HG03060 (cell line): ENCODE results near the gene FCGR2B.
"Not testable (repeated sequence)": the region's sequence is repeated elsewhere in the genome, so short reads cannot be mapped to it uniquely, and the experiment has no call there.

Experiments
- ATAC-seq: cut with Tn5 transposase; IDR thresholded peaks from one replicate; pipeline ENCODE4 v1.9.1; 2021; ENCODE audit warnings: low read depth, moderate number of reproducible peaks; ENCODE audit not compliant: unreplicated experiment

Gene FCGR2B

GRCh38 chr1:161698302-161698701 is 35.4 kb downstream of the FCGR2B start:
- ATAC-seq, result not testable (repeated sequence)

GRCh38 chr1:161702250-161702649 is 39.3 kb downstream of the FCGR2B start:
- ATAC-seq, result no peak

- peak; percentile 27 for ATAC-seq
Measured at GRCh38 chr1:161705537-161705936, 42.6 kb downstream of the FCGR2B start.

DNA sequence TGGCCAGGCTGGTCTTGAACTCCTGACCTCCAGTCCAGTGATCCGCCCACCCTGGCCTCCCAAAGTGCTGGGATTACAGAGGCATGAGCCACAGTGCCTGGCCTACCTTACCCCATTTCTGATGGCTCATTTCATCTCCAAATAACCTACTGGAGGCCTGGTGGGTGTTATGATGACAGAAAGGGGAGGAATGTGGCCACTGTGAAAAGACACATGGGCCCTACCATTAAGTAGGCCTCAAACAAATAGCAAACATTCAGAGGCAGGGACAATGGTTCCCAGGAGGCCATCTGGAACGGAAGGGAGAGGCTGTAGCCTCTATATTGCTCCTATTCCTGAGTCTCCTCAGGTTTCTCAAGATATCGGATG is 43.2 kb downstream of the FCGR2B start:
- ATAC-seq, result peak; percentile 1

GRCh38 chr1:161706482-161707347 is 43.8 kb downstream of the FCGR2B start, which contains the start of gene FCRLA:
FCRLA (plus strand) TSS chr1:161707229; CDS start chr1:161707265, 36 bp downstream.
- peak; percentile 50 for ATAC-seq

GRCh38 chr1:161707503-161707902 is 44.6 kb downstream of the FCGR2B start:
- ATAC-seq, result no peak

DNA sequence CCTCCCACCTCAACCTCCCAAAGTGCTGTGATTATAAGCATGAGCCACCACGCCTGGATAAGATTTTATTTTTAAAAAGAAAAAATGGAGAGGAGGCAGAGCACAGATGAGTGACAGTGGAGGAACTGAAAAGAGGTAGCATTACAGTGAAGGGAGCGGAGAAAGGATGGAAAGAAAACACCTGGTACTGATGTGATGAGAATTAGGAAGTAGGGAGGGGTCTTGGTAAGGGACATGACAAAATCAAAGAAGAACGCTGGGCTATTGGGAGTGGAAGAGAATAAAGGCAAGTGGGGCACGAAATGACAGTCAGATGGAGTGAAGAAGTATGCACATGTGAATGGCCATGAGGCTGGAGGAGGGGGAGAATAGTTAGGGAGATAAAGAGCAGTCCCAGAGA is 46.4 kb downstream of the FCGR2B start:
- no peak for ATAC-seq

DNA sequence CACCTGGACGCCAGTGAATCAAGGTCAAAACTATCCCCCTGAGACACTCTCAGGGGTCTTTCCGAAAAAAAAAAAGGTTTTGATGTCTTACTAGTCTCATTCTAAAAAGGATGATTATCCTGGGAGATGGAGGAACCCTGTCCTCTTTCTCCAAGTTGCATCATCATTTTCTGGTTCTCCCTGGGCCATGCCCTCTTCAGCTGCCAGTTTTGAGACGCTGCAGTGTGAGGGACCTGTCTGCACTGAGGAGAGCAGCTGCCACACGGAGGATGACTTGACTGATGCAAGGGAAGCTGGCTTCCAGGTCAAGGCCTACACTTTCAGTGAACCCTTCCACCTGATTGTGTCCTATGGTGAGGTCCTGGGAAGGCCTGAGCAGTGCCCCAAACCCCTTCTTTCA is 47.6 kb downstream of the FCGR2B start:
- ATAC-seq, result no peak

DNA sequence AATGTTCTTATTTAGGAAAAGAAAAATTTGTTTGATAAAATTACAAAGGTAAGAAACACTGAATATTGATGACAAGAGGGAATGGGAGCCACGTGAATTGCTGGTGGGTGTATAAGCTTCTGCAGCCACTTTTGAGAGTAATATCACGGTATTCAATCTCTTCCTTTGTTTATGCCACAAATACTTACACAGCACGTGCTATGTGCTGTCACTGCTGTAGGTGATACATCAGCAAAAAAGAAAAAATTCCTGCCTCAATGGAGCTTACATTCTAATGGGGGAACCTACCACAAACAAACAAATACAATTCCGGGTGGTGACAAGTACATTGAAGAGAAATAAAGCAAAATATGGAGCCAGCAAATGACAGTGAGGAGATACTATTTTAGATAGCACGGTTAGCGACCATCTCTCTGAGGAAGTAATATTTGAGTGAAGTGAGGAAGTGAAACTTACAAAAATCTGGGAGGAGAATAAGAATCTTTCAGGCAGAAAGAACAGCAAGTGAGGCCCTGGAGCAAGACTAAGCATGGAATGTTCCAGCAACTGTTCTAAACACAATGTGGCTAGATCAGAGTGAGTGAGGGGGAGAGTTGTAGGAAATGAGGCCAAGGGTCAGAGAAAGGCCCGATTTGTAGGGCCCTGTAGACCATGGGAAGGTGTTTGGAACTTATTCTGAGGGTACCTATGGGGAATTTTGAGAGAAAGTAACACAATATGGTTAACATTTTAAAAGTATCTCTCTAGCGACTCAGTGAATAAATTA is 55.8 kb downstream of the FCGR2B start:
- peak; percentile 38 for ATAC-seq

DNA sequence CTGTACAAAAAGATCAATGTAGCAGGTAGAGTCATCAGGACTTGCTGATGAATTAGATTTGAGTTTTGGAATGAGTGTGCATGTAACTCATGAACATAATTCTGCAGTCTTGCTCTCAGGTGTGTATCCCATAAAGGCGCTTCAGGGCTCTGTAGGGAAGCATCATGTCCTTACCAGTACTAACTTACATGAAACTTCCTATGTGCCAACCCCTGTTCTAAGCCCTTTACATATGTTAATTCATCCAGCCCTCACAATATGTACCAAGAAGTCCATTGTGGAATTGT is 56.3 kb downstream of the FCGR2B start:
- ATAC-seq, result peak; percentile 22

GRCh38 chr1:161720422-161720821 is 57.5 kb downstream of the FCGR2B start:
- no peak for ATAC-seq

- ATAC-seq, result no peak
Measured at GRCh38 chr1:161720956-161721737, 58.2 kb downstream of the FCGR2B start, which contains the start of gene FCRLB. FCRLB (plus strand) TSS chr1:161721544; CDS start chr1:161722673, 1,129 bp downstream.

DNA sequence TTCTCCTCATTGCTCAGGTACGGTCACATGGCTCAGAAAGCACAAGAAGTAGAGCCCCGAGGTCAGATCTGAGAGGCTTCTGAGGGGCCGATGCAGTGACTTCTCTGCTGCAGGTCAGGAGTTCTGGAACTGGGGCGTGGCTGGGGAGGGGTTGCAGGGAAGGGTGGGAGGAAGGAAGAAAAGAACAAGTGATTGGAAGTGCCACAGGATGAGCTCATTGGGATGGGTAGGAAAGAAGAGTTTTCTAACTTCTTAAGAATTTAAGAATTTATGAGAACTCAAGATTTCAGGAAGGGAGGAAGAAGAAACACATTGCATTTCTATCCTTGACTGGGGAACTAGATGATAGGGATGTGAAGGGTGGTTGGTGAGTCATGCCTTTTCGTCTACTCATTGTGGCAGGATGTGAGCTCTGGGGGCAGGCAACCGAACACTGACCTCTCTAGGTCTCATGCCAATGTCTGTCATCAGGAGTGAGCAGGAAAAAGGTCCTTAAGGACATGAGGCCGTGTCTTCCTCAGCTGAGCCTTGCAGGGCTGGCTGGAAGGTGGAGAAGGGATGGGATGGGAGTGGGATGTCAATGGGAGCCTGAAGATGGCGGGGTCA is 58.9 kb downstream of the FCGR2B start:
- ATAC-seq, result no peak

GRCh38 chr1:161722406-161722805 is 59.5 kb downstream of the FCGR2B start:
- ATAC-seq, result no peak

GRCh38 chr1:161723459-161724141 is 60.7 kb downstream of the FCGR2B start:
- ATAC-seq, result no peak

GRCh38 chr1:161725258-161725907 is 62.4 kb downstream of the FCGR2B start:
- ATAC-seq, result not testable (repeated sequence)

DNA sequence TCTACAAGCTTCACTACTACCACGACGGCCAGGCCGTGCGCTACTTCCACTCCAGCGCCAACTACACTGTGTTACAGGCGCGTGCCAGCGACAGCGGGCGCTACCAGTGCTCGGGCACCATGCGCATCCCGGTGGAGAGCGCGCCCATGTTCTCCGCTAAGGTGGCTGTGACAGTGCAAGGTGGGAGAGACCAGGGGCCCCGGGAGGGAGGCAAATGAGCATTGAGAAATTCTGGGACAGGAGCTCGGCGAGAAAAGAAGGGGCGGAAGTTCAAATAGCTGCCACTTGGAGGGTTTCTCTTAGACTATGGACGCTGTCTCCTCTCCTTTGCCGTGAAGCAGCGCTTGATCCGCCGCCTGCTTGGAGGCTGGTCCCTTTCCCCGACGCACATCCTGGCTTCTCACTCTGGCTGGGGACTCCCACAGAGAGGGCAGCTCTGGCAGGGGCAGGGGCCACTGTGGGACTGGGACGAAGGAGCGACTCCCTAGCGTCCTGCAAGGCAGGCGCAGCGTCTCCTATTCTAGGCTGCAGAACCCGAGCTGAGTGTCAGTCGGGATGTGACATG is 63.0 kb downstream of the FCGR2B start:
- ATAC-seq, result no peak

DNA sequence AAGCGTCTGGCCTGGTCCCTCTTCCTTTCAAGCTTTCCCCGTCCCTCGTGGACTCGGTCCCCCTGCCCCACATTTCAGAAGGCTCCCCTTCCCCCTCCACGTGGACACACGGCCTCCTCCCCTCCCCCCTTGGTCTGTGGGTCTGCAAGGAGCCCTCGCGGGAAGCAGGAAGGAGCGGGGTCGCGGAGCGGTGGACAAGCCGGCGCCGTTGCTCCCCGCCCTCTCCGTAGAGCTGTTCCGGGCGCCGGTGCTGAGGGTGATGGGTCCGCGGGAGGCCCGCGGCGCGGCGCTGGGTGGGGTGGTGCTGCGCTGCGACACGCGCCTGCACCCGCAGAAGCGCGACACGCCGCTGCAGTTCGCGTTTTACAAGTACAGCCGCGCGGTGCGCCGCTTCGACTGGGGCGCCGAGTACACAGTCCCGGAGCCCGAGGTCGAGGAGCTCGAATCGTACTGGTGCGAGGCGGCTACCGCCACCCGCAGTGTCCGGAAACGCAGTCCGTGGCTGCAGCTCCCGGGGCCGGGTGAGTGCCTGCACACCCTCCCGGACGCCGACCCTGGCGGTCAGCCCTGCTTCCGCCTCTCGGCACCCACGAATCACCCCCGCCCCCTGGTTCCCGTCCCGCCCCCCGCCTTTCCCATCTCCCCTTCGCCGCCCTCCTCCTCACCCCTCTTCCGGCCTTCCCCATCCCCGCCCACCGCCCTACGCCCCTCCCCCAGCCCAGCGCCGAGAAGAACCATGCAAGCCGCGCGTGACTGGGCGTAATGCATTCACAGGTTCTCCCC is 63.7 kb downstream of the FCGR2B start:
- peak; percentile 34 for ATAC-seq
